Caki2 (cell line): ENCODE results near the gene RGS12. TPM values are rescaled to one million over a fixed set of nuclear protein-coding genes. Genes with fewer than 3 reads are reported as not detected.

Experiments
- DNase-seq: peaks from one replicate; pipeline ENCODE4 v3.0.0-alpha.2; 2015; ENCODE audit warnings: low read depth
- in situ Hi-C: cut with HindIII; loops from 2 replicates; pipeline ENCODE4 v1.10.0; 2016; ENCODE audit warnings: low sequenced_read_pairs, low pct_unique_long_range_greater_than_20kb, mixed read lengths
- total RNA-seq: library from RNA; depleted of rRNA; stranded (reverse); fragments of >200 nt; shearing (Covaris generic); gene quantifications from 2 replicates; pipeline ENCODE4 v1.2.3, GENCODE V29; 2014; ENCODE audit warnings: low replicate concordance; rRNA removed

RGS12 gene
- total RNA-seq, 1 experiment from 2014 or later: 27.0 TPM

GRCh38 chr4:3336382-3337356, 43.8 kb downstream of the RGS12 start:
- DNase-seq: no peak
- in situ Hi-C loops: no loop called here

GRCh38 chr4:3337357-3337732, 44.5 kb downstream of the RGS12 start:
- no peak for DNase-seq
- in situ Hi-C loops: no loop called here

- no peak for DNase-seq
- in situ Hi-C loops: no loop called here
Measured at GRCh38 chr4:3337811-3338210, 45.0 kb downstream of the RGS12 start.

- no peak for DNase-seq
- in situ Hi-C loops: no loop called here
Measured at GRCh38 chr4:3338321-3338838, 45.6 kb downstream of the RGS12 start.

GRCh38 chr4:3338976-3339531, 46.2 kb downstream of the RGS12 start:
- in situ Hi-C loops: no loop called here
- DNase-seq: no peak

GRCh38 chr4:3339577-3339976, 46.8 kb downstream of the RGS12 start:
- no peak for DNase-seq
- in situ Hi-C loops: no loop called here

- in situ Hi-C loops: no loop called here
- no peak for DNase-seq
Measured at GRCh38 chr4:3340038-3340699, 47.3 kb downstream of the RGS12 start.

GRCh38 chr4:3340700-3341083, 47.9 kb downstream of the RGS12 start:
- in situ Hi-C loops: no loop called here
- no peak for DNase-seq

GRCh38 chr4:3341760-3342159, 48.9 kb downstream of the RGS12 start:
- in situ Hi-C loops: no loop called here
- DNase-seq: no peak

- in situ Hi-C loops: no loop called here
- DNase-seq: peak; percentile 5
Measured at GRCh38 chr4:3342182-3342854, 49.5 kb downstream of the RGS12 start.

Other genes with a start within 250 kb of the RGS12 start
- gene HTT-AS, start 218.5 kb upstream of the RGS12 start, total RNA-seq: not detected in 2 replicates
- gene HTT, start 218.3 kb upstream of the RGS12 start, total RNA-seq: 11.4 and 20.7 TPM in 2 replicates
- gene MSANTD1, start 43.9 kb upstream of the RGS12 start, total RNA-seq: not detected in 2 replicates
- gene HGFAC, start 148.9 kb downstream of the RGS12 start, total RNA-seq: not detected in 2 replicates
- 19.8 and 20.7 TPM in 2 replicates for gene DOK7, start 170.3 kb downstream of the RGS12 start, total RNA-seq
- gene LRPAP1, start 239.4 kb downstream of the RGS12 start, total RNA-seq: 183 and 215 TPM in 2 replicates